ENCODE data around the gene HOXD4. TPM values are rescaled to one million over a fixed set of nuclear protein-coding genes. Genes with fewer than 3 reads are reported as not detected.

HOXD4 gene
- total RNA-seq, 1 experiment from 2014 or later = 0.61 TPM

GRCh38 chr2:176161825-176162626 is 10.7 kb downstream of the HOXD4 start:
- RAD21 ChIA-PET (ENCODE audit: low non-redundant PET in 1 of 2, low total read pairs in 2 of 2, uncharacterized antibody in 2 of 2, unreplicated experiment in 2 of 2) = no interaction called here
- Histone ChIP-seq H3K9me3 (ENCODE audit: control insufficient read depth in 1 of 2, insufficient read depth in 1 of 2, low read depth in 1 of 2, low read length in 2 of 2) (no peaks in the 10 kb centered on the region), H3K36me3 (ENCODE audit: control insufficient read depth in 1 of 2, insufficient read depth in 2 of 2, low read length in 2 of 2) (no peaks in the 10 kb centered on the region), H3K27me3 (ENCODE audit: insufficient read depth, low read length) (no peaks in the 10 kb centered on the region), H3K4me2 (ENCODE audit: low read length) (no peak overlapping the region), H3K4me1 (ENCODE audit: control insufficient read depth in 1 of 2, insufficient read depth in 2 of 2, low read length in 2 of 2) (no peaks in the 10 kb centered on the region), H4K20me1 (ENCODE audit: insufficient read depth) (no peaks in the 10 kb centered on the region), H3K9ac (ENCODE audit: low read length) (no peak overlapping the region), H2AFZ (ENCODE audit: low read depth, low read length, poor library complexity, severe bottlenecking) (no peak overlapping the region), H3K9me2 (ENCODE audit: insufficient read depth) (no peaks in the 10 kb centered on the region), H3K27ac (ENCODE audit: low read depth, low read length) (no peak overlapping the region), H3K79me2 (ENCODE audit: insufficient read depth, low read length) (no peaks in the 10 kb centered on the region), H3K4me3 (replicated peaks in 1 of 2; ENCODE audit: low read depth in 1 of 2, low read length in 2 of 2) (no peak overlapping the region)
- POLR2A ChIA-PET = interaction anchor here (1.0 kb wide), 1 partner anchor 11 kb away, joined by 3 read pairs; no protein-coding TSS in a partner anchor
- BruUV-seq (replicated peaks) = no TSS peak
- intact Hi-C loops (cut with micrococcal nuclease) = no loop called here
- no peak for TF ChIP-seq ZFX (IDR thresholded peaks at IDR 0.05)
- TF ChIP-seq EZH2 (IDR thresholded peaks at IDR 0.05) = no peak
- TF ChIP-seq POLR2AphosphoS5 (IDR thresholded peaks at IDR 0.05; ENCODE audit: low read depth, low read length) = no peak
- TF ChIP-seq CEBPB (IDR thresholded peaks at IDR 0.05; ENCODE audit: low read depth) = no peak
- TF ChIP-seq JUND (IDR thresholded peaks at IDR 0.05) = no peak
- TF ChIP-seq ZNF274 (IDR thresholded peaks at IDR 0.05; ENCODE audit: low read depth, low read length) = no peak
- DNase-seq (ENCODE audit: low read depth, low spot score) (no peak), ATAC-seq (no peak)
- CTCF ChIA-PET = no interaction called here

GRCh38 chr2:176162911-176163671 is 11.7 kb downstream of the HOXD4 start:
- H2AFZ ChIP-seq (ENCODE audit: low read depth, low read length, poor library complexity, severe bottlenecking) = no peak overlapping the region
- H3K4me2 ChIP-seq (ENCODE audit: low read length) = no peak overlapping the region
- no peak for TF ChIP-seq SIN3A (IDR thresholded peaks at IDR 0.05; ENCODE audit: low read depth)
- TF ChIP-seq POLR2AphosphoS5 (IDR thresholded peaks at IDR 0.05; ENCODE audit: low read depth, low read length) = no peak
- TF ChIP-seq CTCF (IDR thresholded peaks at IDR 0.05 in 2 of 3, conservative IDR thresholded peaks at IDR 0.05 in 1 of 3; ENCODE audit: borderline replicate concordance in 1 of 3, insufficient read depth in 1 of 3, low read depth in 2 of 3, low read length in 2 of 3) = no peak
- TF ChIP-seq ATF3 (IDR thresholded peaks at IDR 0.05) = no peak
- TF ChIP-seq EZH2phosphoT487 (IDR thresholded peaks at IDR 0.05; ENCODE audit: borderline replicate concordance) = no peak
- no peak for TF ChIP-seq ELF1 (IDR thresholded peaks at IDR 0.05; ENCODE audit: borderline replicate concordance, low read depth)
- no peak for TF ChIP-seq POLR2A (IDR thresholded peaks at IDR 0.05; ENCODE audit: borderline replicate concordance, extremely low read depth, insufficient read depth, insufficient read length)
- TF ChIP-seq ZFX (IDR thresholded peaks at IDR 0.05) = no peak
- no peak for TF ChIP-seq SP1 (IDR thresholded peaks at IDR 0.05; ENCODE audit: low read depth)
- no peak for TF ChIP-seq TCF7L2 (IDR thresholded peaks at IDR 0.05; ENCODE audit: borderline replicate concordance, extremely low read depth, insufficient read depth, insufficient read length)
- H3K9me3 ChIP-seq (ENCODE audit: control insufficient read depth in 1 of 2, insufficient read depth in 1 of 2, low read depth in 1 of 2, low read length in 2 of 2) = no peaks in the 10 kb centered on the region
- no peak overlapping the region for H3K4me3 ChIP-seq (replicated peaks in 1 of 2; ENCODE audit: low read depth in 1 of 2, low read length in 2 of 2)
- intact Hi-C loops (cut with micrococcal nuclease) = no loop called here
- H3K27ac ChIP-seq (ENCODE audit: low read depth, low read length) = no peak overlapping the region
- BruUV-seq (replicated peaks) = no TSS peak
- H3K9ac ChIP-seq (ENCODE audit: low read length) = no peak overlapping the region
- H4K20me1 ChIP-seq (ENCODE audit: insufficient read depth) = no peaks in the 10 kb centered on the region
- ChIA-PET RAD21 (ENCODE audit: low non-redundant PET in 1 of 2, low total read pairs in 2 of 2, uncharacterized antibody in 2 of 2, unreplicated experiment in 2 of 2) (no interaction called here), POLR2A (interaction anchor here (1.0 kb wide), 1 partner anchor 10 kb away, joined by 3 read pairs; no protein-coding TSS in a partner anchor), CTCF (no interaction called here)
- DNase-seq (ENCODE audit: low read depth, low spot score) (no peak), ATAC-seq (no peak)
- no peaks in the 10 kb centered on the region for H3K9me2 ChIP-seq (ENCODE audit: insufficient read depth)
- H3K27me3 ChIP-seq (ENCODE audit: insufficient read depth, low read length) = no peaks in the 10 kb centered on the region
- no peaks in the 10 kb centered on the region for H3K36me3 ChIP-seq (ENCODE audit: control insufficient read depth in 1 of 2, insufficient read depth in 2 of 2, low read length in 2 of 2)
- no peaks in the 10 kb centered on the region for H3K79me2 ChIP-seq (ENCODE audit: insufficient read depth, low read length)
- no peaks in the 10 kb centered on the region for H3K4me1 ChIP-seq (ENCODE audit: control insufficient read depth in 1 of 2, insufficient read depth in 2 of 2, low read length in 2 of 2)
